HG02943 (cell line): Measurements from ENCODE around the gene PSPC1.
"Not testable (repeated sequence)": the region's sequence is repeated elsewhere in the genome, so short reads cannot be mapped to it uniquely, and the experiment has no call there.

ENCODE experiments used
- ATAC-seq: cut with Tn5 transposase; IDR thresholded peaks from one replicate; pipeline ENCODE4 v1.9.1; 2021; ENCODE audit warnings: mild to moderate bottlenecking, low read depth, moderate library complexity; ENCODE audit not compliant: unreplicated experiment

The PSPC1 gene, protein sequence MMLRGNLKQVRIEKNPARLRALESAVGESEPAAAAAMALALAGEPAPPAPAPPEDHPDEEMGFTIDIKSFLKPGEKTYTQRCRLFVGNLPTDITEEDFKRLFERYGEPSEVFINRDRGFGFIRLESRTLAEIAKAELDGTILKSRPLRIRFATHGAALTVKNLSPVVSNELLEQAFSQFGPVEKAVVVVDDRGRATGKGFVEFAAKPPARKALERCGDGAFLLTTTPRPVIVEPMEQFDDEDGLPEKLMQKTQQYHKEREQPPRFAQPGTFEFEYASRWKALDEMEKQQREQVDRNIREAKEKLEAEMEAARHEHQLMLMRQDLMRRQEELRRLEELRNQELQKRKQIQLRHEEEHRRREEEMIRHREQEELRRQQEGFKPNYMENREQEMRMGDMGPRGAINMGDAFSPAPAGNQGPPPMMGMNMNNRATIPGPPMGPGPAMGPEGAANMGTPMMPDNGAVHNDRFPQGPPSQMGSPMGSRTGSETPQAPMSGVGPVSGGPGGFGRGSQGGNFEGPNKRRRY

DNA sequence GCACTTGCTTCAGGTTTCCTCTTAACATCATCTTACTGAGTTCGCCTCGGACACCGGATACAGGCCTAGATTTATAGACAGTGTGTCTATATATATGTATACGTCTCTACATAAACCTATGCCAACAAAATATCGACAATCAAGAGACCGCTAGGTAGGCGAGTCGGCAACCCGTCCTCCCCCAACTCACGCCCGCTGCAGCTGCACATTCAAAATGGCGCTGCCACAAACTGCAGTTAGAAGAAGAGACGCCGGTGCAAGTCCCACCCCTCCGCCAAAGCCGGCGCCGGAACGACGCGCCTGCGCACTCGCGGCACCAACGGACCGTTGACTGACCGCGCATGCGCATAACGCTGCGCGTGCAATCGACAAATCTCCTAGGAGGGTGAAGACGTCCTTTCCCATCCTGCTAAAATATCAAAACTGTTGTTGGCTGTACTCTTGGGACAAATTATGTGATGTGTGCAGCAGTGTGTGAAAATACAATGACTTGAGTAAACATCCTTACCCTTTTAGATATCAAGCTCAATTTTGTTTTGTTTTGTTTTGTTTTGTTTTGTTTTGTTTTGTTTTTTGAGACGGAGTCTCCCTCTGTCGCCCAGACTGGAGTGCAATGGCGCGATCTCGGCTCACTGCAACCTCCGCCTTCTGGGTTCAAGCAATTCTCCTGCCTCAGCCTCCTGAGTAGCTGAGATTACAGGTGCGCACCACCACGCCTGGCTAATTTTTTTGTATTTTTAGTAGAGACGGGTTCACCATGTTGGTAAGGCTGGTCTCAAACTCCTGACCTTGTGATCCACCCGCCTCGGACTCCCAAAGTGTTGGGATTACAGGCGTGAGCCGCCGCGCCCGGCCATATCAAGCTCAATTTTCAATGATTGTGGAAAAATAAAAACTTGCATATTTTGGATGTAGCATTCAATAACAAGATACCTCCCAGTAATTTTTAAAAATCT lies at the start of gene PSPC1:
Gene PSPC1, minus strand, starts transcription at position 219 of the 956 bp plus-strand sequence. Its CDS starts 188 bp downstream, at position 31.
- peak; percentile 86 for ATAC-seq

DNA sequence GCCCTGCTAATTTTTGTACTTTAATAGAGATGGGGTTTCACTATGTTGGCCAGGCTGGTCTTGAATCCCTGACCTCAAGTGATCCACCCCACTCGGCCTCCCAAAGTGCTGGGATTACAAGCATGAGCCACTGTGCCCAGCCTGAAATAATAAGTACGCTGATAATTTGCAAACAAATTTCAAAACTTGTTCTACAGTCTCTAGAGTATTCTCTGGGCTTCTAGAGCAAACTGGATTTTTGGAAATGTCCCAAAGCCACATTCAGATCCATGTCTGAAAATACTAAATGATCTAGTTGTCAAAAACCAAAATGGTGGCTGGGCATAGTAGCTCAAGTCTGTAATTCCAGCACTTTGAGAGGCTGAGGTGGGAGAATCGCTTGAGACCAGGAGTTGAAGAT lies 39.9 kb upstream of the PSPC1 start:
- no peak for ATAC-seq

DNA sequence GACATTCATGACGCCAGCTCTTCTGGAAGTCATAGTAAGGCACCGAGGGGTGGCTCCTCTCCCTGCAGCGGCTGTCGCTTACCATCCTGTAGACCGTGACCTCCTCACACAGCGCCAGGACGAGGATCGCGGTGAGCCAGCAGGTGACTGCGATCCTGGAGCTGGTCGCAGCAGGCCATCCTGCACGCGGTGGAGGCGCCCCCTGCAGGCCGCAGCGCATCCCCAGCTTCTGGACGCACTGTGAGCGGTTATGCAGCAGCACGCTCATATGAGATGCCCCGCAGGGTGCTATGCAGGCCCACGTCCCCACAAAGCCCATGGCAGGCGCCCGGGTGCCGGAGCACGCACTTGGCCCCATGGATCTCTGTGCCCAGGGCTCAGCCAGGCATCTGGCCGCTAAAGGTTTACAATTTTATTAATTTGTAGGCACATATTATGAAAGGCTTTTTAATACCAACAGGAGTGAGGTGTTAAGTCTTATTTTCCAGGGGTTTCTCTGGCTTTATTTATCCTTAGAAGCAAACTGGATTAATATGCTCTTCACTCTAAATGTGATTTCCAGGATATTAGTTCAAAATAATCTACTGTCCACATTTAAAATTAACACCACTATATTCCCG lies 35.6 kb upstream of the PSPC1 start:
- no peak for ATAC-seq

DNA sequence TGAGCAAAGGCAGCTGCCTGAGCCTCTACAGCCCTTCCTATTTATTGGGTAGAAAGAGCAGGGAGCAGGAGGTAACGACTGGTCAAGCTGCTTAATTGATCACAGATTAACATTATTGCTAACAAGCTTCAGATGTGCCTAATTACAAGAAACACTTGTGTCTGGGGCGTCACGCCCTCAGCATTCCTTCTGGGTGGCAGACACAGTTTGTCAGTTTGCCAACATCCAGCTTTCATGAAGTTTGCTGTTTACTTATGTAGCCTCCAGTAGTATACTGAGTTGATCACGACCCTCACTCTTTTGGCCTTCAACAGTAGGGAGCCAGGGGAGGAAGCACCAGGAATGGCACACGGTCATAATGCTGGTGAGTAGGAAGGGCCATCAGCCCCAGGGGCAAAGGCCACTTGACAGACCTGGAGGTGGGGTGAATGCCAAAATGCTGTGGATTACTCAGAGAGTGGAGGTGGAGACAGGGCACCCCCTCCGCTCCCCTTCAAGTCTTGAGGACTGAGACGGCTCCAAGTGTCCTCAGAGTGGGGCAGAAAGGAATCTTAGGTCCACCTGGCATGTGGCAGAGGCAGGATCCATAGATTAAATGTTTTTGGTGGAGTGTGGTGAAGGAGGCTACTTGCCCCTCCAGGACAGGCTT lies 34.9 kb upstream of the PSPC1 start:
- ATAC-seq, result no peak

DNA sequence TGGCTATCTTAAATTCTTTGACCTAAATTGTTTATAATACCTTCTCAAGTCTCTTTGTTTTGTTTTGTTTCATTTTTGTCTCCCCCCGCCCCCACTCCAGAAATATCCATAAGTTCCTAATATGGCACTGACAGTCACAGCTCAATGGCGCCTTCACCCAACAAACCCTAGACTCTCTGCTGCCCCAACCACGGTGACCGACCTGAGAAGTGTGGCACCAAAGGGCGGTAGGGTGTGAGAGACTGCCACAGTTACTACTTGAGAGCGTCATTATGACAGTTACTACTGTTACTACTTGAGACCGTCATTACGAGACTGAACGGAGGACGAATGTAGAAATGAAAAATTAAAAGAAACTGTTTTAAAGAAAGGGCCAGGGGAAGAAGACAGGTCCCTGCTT lies 34.4 kb upstream of the PSPC1 start:
- ATAC-seq, result no peak

DNA sequence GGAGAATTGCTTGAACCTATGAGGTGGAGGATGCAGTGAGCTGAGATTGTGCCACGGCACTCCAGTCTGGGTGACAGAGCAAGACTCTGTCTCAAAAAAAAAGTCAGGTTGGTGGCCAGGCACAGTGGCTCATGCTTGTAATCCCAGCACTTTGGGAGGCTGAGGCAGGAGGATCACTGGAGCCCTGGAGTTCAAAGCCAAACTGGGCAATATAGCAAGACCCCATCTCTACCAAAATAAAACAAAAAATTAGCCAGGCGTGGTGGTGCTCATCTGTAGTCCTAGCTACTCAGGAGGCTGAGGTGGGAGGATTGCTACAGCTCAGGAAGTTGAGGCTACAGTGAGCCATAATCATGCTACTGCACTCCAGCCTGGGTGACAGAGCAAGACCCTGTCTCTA lies 33.1 kb upstream of the PSPC1 start:
- not testable (repeated sequence) for ATAC-seq

DNA sequence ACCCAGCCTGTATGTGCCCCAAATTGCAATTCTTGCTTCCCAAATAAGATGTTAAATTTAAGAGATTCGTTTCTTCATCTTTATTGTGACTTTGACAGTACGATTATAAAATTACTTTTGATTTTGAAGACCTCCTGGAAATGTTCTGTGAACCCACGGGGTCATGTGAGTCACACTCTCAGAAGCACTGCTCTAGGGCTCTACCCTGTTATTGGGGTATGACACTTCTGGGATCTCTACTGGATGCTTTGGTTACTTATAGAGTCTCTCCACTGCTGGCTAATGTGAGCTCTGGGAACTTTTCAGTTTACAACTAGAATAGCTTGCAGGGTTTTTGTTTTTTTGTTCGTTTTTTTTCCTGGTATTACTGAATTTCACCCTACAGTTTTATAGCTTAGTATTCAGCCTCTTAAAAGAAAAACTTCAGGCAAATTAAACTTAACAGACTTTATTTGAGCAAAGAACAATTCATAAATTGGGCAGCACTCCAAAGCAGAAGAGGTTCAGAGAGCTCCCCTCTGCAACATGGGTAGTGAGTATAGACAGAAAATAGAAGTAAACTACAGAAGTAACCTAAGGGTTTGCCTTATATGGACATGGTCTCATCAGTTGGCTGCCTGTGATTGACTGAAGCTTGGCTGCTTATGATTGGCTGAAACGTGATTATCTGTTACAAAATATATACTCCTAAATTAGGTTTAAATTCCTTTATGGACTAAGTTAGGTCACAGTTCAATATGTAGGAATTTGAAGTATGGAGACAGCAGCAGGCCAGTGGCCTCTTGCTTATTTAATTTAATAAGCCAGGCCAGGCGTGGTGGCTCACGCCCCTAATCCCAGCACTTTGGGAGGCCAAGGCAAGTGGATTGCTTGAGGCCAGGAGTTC lies 28.5 kb upstream of the PSPC1 start:
- ATAC-seq, result no peak

DNA sequence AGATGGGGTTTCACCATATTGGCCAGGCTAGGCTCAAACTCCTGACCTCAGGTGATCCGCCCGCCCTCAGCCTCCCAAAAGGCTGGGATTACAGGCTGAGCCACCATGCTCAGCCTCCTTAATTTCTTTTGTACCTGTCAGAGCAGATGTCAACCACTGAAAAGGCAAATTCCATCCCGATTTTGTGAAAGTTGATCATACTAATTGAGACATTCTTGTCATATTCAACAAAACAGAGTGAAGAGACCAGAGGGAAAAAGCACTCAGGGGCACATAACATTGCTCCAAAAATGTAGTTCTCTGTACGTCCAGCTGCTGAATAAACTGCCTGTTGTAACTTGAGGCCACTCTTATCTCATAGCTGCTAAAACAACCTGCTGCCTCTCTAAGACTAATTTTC lies 27.4 kb upstream of the PSPC1 start:
- no peak for ATAC-seq

DNA sequence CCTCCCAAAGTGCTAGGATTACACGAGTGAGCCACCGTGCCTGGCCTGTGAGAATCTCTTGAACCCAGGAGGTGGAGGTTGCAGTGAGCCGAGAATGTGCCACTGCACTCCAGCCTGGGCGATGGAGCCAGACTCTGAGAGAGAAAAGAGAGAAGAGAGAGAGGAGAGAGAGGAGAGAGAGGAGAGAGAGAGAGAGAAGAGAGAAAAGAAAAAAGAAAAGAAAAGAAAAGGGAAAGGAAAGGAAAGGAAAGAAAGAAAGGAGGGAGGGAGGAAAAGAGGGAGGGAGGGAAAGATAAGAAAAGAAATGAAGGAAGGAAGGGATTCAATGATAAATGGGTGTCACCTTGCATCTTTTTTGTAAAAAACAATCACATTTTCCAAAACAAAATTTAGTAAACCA lies 23.0 kb upstream of the PSPC1 start:
- no peak for ATAC-seq

DNA sequence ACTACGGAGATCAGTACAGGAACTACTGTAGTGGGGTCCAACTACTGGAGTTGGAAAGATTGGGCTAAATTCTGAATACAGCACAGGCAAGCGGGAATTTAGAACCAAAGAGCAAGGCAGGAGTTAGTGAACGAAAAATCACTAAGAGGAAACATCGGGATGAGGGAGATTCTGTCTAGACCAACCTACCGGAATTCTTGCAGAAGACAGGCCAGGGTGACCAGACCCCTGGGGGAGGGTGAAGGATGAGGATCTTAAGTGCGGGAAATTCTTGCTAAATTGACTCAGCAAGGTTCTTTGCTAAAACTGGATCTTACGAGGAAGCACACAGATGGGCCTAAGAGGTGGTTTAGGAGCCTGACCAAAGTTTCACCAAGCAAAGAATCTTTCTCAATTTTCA lies 13.2 kb upstream of the PSPC1 start:
- no peak for ATAC-seq

DNA sequence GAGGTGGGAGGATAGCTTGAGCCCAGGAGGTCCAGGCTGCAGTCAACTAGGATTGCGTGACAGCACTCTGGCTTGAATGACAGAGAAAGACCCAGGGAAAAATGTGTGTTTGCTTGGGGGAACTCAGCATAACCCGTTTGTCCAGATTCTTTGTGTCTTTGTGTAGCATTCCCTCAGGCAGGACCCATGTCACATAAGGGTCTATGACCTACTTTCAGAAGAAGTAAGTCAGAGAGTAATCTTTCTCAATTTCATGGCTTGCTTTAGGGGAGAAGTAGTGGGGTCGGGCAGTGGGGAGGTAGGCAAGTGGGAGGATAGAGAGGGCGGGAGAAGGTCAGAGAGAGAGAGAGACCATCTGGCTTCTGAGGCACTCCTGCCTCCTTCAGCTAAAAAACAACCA lies 11.9 kb upstream of the PSPC1 start:
- no peak for ATAC-seq

DNA sequence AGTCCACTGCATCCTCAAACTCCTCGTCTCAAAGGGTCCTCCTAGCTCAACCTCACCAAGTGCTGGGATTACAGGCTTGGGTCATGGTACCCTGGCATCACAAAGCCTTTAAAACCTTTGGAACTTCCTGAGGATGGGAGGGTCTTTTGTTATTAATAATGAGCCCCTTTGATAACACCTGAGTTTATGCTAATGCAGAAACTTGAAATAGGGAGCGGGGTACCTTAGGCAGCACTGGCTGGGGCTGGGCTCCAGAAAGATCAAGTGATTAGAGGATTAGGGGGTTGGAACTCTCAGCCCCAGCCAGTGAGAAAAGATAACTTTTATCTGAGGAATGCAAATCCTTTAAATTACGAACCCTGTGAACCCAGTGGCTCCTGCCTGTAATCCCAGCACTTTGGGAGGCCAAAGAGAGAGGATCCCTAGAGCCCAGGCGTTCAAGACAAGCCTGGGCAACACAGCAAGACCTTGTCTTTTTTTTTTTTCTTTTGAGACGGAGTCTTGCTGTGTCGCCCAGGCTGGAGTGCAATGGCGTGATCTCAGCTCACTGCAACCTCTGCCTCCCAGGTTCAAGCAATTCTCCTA lies 9.3 kb upstream of the PSPC1 start:
- no peak for ATAC-seq

DNA sequence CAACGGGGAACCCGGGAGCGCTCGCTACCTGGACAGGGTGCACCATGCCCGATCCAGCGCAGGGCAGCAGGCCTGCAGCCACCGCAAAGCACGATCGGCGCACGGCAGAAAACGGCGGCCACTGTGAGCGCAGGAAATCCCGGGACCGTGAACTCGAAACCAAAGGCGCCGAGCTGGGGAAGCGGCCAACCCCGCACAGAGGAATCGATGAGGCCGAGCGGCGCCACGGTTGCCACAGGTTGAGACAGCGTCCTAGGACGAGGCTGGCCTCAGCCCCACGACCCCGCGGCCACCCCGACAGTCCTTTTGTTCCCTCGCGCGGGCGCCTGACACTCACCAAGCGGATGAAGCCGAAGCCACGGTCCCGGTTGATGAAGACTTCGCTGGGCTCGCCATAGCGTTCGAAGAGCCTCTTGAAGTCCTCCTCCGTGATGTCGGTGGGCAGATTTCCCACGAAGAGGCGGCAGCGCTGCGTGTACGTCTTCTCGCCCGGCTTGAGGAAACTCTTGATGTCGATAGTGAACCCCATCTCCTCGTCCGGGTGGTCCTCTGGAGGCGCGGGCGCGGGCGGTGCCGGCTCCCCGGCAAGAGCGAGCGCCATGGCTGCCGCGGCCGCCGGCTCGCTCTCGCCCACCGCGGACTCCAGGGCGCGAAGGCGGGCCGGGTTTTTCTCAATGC lies 557 bp downstream of the PSPC1 start:
- peak; percentile 43 for ATAC-seq

DNA sequence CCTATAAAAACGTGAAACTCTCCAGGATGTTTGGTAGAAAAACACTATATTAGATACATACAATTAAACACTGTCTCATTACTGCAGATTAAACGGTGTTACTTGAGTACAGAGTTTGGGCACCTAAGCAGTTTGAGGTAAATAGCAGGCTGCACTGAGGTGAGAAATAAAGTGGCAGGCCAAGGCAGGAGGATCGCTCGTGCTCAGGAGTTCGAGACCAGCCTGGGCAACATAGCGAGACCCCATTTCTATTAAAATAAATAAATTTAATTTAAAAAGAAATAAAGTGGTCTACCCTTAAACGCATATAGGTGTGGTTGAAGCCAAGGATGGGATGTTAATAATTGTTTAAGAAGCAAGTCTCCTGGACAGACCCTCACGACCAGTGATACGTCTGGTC lies 1.2 kb downstream of the PSPC1 start:
- ATAC-seq, result no peak

DNA sequence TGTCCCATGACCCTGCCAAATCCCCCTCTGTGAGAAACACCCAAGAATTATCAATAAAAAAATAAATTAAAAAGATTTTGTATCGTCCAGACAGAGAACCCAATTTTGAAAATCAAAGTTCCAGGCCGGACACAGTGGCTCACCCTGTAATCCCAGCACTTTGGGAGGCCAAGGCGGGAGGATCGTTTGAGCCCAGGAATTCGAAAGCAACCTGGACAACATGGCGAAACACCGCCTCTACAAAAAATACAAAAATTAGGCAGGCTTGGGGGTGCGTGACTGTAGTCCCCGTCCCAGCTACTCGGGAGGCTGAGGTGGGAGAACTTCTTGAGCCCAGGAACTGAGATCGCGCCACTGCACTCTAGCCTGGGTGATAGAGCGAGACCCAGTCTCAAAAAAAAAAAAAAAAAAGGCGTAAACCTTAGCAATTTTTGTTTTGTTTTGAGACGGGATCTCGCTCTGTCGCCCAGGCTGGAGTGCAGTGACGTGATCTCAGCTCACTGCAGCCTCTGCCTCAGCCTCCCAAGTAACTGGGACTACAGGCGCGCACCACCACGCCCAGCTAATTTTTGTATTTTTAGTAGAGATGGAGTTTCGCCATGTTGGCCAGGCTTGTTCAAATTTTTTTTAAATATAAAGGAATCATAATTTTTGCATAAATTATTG lies 1.9 kb downstream of the PSPC1 start:
- not testable (repeated sequence) for ATAC-seq

DNA sequence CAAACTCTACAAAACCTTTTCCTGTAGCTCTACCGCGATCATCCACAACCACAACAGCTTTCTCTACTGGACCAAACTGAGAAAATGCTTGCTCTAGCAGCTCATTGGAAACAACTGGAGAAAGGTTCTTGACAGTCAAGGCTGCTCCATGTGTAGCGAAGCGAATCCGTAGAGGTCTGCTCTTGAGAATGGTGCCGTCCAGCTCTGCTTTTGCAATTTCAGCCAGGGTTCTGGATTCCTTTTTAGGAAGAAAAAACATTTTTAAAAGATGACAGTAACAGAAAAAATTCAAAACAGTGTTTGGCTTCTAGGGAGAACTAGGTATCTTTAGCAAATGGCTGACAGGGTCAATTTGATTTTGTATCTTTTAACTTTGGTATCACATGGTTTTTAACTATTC lies 10.4 kb downstream of the PSPC1 start:
- ATAC-seq, result no peak

DNA sequence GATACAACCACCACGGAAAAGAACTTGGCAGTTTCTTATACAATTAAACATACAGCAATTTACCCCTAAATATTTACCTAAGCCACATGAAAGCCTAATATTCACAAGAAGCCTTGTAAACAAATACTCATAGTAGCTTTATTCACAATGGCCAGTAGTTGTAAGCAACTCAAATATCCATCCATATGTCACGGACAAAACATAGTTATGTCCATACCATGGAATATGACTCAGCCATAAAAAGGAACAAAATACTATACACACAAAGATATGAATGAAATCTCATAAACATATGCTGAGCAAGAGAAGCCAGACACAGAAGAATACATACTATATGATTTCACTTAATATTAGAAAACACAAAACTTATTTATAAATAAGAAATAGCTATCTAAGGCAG lies 12.9 kb downstream of the PSPC1 start:
- ATAC-seq, result no peak

DNA sequence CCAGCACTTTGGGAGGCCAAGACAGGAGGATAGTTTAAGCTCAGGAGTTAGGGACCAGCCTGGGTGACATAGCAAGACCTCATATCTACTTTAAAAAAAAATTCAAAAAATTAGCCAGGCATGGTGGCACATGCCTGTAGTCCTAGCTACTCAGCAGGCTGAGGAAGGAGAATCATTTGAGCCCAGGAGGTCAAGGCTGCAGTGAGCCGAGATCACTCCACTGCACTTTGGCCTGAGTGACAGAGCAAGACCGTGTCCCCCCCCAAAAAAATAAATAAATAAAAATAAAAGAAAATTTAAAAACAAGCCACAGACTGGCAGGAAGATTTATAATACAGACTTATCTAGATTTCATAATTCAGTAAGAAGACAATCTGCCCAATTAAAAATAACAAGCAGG lies 14.8 kb downstream of the PSPC1 start:
- ATAC-seq, result no peak
